Measurements from ENCODE around the gene BCDIN3D.
"Not testable (repeated sequence)": the region's sequence is repeated elsewhere in the genome, so short reads cannot be mapped to it uniquely, and the experiment has no call there.

BCDIN3D gene, protein sequence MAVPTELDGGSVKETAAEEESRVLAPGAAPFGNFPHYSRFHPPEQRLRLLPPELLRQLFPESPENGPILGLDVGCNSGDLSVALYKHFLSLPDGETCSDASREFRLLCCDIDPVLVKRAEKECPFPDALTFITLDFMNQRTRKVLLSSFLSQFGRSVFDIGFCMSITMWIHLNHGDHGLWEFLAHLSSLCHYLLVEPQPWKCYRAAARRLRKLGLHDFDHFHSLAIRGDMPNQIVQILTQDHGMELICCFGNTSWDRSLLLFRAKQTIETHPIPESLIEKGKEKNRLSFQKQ

GRCh38 chr12:49842519-49843352 is at the start of gene BCDIN3D:
TSS of gene BCDIN3D (minus strand) at chr12:49843106. CDS start at chr12:49843087, 19 bp downstream.
- peak; percentile 54 for DNase-seq

DNA sequence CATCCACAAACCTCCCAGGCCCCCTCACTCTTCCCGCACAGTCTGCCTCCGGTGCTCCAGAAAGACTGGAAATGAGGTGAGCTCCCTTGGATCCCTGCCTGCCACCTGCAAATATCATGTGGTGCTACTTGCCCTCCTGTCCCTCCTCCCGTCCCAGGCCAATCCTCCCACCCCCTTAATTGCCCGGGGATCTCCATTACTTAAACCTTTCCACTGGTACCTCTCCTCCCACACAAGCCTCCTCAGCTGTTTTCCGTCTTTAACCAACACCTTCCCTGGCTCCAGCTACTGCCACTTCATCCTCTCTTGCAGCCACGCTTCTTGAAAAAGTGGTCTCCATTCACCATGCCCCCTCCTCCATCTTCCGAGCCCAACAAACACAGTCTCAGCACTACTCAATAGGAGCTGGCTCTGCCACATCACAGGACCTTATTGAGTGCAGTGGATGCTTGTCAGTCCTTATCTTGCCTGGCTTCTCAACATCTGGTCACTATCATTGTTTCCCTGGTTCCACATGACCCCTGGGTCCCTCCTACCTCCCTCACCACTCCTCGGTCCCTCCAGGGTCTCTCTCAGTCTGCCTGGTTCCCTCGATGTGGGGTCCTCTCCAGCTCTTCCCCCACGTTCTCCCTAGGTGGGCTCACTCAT is 49.3 kb upstream of the BCDIN3D start:
- no peak for DNase-seq

- DNase-seq: no peak
These were observed 48.6 kb upstream of the BCDIN3D start for GRCh38 chr12:49891476-49891875.

DNA sequence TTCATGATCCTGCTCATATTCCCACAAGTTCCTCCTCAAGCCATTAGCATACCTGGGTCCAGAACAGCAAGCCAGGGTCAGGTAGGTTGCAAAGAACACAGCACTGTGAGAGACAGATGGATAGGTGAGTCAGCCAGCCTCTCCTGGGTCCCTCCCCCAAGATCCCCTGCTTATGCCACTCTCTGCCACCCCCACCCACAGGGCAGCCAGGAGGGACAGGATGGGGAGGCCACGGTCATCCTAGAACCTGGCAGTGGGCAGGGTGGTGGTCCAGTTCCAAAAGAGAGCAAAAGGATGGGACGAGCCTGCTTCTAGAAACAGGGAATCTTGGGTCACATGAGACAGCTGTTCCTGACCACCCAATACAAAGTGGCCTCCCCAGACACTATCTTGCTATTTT is 48.1 kb upstream of the BCDIN3D start:
- DNase-seq: no peak

DNA sequence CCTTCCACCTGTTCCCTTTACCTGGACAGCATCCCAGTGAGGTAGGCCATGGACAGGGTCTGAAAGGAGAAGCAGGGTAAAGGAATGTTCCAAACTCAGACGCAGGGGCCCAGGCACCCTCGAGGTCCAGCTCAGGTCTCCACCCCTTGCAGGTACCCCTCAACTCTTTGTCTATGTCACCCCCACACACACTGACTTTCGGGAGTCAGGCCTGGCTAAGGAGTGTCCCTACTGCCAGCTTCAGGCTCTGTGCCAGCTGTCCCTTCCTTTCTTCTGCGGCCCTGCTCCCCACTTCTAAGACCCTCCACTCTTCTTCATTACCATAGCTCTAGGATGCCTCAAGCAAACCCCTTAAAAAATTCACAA is 47.2 kb upstream of the BCDIN3D start:
- no peak for DNase-seq

DNA sequence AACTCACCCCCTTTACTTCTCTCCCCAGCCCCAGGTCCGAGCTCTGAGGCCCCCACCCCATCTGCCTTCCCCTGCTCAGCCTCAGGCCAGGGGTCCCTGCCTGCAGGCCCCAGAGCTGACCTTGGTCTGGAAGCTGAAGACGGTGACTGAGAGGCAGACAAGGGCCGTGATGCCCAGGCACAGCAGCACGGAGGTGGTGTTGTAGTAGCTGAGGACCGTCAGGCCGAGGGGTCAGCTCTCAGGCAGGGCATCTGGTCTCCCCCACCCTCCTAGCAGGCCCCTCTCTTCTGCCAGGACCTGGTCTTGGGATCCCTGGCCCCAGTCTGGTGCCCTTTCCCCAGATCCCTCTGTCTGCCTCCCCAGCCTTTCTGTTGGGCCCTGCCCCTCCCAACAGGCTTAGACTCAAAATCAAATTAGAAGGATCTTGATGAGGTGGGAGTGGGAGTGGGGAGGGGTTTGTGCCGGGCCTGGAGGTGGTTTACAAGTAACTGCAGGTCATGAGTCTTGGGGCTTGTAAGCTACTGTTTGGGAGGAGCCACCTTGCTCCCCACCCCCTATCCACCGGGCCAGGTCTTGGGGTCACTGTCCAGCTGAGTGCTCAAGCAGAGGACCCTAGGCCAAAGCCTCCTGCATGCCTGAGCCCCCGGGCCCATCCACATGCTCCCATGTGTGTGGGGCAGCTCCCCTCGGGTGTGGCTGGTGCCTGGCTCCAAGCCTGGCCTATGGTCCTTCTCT is 46.6 kb upstream of the BCDIN3D start:
- no peak for DNase-seq

GRCh38 chr12:49888461-49889151 is 45.7 kb upstream of the BCDIN3D start:
- no peak for DNase-seq

DNA sequence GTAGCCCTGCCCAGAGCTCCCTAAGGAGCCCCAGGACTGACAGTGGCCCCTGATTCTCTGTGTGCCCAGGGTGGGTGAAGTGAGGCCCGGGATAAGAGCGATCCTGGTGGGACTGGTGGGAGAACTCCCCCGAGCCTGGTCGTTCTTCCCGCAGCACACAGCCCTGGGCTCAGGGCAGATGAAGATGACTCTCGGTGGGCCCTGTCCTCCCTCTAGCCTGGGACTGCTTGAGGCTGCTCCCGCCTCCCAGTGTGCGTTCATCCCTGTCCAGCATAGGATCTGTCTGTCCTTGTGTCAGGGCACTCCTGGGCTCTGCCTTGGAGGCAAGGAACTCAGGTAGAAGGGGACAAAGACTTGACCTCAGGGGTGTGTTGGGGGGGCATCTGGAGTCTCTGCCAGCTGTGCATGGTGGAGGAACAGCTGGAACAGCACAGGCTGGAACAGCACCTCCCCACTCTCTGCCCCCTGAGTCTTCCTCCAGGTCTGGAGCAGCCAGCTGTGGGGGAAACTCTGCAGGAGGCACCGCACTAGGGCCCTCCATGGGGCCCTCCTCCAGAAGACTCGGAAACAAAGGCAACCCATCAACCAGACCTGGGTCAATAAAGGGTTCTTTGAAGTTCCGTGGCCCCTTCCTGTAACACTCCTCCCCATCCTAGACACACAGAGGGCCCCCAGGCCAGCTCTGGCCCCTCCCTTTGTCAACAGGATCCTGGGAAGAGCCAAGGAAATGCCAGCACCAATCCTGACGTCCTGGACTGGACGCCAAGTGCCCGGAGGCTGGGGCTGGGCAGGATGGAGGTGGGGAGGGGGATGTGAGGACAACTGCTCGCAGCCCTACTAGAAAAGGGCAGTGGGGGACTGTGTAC is 44.9 kb upstream of the BCDIN3D start:
- no peak for DNase-seq

DNA sequence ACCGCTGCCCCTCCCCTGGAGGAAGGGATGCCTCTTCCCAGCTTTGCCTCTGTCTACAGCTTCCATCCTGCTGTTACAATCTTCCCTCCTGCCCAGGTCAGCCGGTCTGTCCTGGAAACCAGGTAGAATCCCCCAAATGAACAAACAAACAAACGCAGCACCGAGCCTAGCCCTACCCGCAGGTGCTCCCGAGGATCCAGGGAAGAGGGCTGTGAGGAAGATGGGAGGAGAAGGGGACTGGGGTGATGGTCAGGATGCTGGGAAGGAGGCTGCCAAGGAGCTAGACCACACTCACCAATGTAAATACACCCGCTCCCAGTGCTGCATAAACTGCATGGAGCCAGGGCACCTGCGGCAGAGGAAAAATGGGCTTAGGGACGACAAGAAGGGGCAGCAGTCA is 44.2 kb upstream of the BCDIN3D start:
- no peak for DNase-seq

DNA sequence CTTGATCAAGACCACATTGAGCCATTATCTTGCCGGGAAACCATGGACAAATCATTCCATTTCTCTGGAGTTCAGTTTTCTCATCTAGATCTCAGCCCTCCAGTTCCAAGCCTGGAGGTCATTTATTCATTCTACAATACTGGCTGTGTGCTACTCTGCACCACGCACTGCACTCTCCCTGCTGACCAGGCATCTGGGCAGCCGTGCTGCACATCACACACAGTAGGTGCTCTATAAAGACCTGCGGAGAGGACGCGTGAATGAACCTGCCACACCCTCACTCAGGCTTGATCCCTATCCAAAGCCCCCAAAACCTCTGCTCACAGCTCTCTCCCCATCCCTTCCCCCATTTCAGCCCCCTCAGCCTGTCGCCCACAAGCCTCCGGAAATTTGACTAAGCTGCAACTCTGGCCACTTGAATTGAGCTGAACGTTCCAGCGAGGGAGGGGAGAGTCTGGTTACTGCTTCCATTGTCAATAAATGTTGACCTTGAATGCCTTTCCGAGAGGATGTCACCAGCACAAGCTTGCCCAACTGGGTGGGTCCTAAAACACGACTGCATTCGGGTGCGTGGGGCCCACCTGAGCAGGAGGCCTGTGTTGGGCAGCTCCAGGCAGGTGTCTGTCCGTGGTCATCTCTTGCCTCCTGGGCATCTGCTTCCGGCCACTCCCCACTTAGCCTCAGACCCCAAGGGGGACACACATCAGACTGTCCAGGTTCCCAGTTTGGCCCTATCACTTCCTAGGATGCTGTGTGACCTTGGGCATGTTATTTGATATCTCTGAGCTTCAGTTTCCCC is 43.0 kb upstream of the BCDIN3D start:
- DNase-seq: no peak

GRCh38 chr12:49885118-49885517 is 42.2 kb upstream of the BCDIN3D start:
- DNase-seq: no peak

DNA sequence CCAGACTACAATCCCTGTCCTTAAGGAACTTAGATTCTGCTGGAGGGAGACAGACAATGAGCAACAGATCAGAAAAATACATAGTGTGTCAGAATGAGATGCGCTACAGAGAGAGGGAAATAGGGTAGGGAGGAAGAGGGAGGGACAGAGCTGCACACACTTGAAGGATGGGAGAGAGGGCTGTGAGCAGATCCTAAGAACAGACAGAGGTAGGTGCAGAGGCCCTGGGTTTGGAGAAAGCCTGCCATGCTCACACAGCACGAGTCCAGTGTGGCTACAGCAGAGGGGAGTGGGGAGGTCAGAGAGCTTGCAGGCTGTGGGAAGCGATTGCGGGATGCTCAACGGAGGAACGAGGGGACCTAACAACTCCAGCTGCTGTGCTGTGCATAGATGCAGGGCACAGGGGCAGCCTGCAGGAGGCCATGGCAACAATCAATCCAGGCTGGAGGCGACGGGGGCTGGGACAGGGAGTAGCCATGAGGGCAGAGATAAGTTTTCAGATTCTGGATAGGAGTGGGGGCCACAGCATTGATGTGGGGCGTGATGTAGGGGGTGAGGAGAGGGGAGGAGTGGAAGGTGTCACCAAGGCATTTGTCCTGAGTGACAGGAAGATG is 40.1 kb upstream of the BCDIN3D start:
- no peak for DNase-seq

GRCh38 chr12:49882248-49882850 is 39.4 kb upstream of the BCDIN3D start:
- no peak for DNase-seq

- no peak for DNase-seq
These were observed 38.7 kb upstream of the BCDIN3D start for GRCh38 chr12:49881415-49882247.

GRCh38 chr12:49880756-49881414 is 38.0 kb upstream of the BCDIN3D start:
- no peak for DNase-seq

DNA sequence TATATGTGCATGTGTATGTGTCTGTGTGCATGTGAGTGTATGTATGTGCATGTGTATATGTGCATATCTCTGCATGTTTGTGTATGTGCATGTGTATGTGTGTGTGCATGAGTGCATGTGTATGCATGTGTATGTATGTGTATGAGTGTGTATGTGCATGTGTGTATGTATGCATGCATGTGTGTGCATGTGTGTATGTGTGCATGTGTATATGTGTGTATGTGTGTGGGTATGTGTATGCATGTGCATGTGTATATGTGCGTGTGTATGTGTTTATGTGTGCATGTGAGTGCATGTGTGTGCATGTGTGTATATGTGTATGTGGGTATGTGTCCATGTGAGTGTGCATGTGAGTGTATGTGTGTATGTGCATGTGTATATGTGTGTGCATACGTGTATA is 36.2 kb upstream of the BCDIN3D start:
- not testable (repeated sequence) for DNase-seq

GRCh38 chr12:49878021-49878420 is 35.1 kb upstream of the BCDIN3D start:
- no peak for DNase-seq

- DNase-seq: no peak
These were observed 34.2 kb upstream of the BCDIN3D start for GRCh38 chr12:49877066-49877465.
